ENCODE measurements around the gene PLEKHJ1. TPM values are rescaled to one million over a fixed set of nuclear protein-coding genes. Genes with fewer than 3 reads are reported as not detected.

Gene PLEKHJ1
- total RNA-seq, 3 donors from 2014 or later: 44.6 to 52.8 (median 47.4) TPM

- Histone ChIP-seq H3K36me3 (no peaks in the 10 kb centered on the region), H3K4me3 (peak overlapping the region; percentile 84 to 95 (median 85)), H3K4me1 (peaks cover 6 to 34% of the 10 kb centered on the region in 2 donors), H3K27me3 (no peaks in the 10 kb centered on the region), H3K27ac (peak overlapping the region; percentile 99), H3K9me3 (no peaks in the 10 kb centered on the region)
- intact Hi-C loops (cut with DNase I; ENCODE audit: low total_unique reads): loop anchor here (5.0 kb wide), 1 partner anchor 36 kb away; no protein-coding TSS in a partner anchor
- no peak for DNase-seq (ENCODE audit: low spot score in 2 of 2)
- no peak for TF ChIP-seq CTCF (IDR thresholded peaks at IDR 0.05)
- no peak for TF ChIP-seq POLR2AphosphoS5 (IDR thresholded peaks at IDR 0.05)
- no peak for TF ChIP-seq POLR2A (IDR thresholded peaks at IDR 0.05)
These were observed 140 bp downstream of the PLEKHJ1 start for GRCh38 chr19:2236064-2236313.

- Histone ChIP-seq H3K4me3 (peak overlapping the region; percentile 84 to 95 (median 85)), H3K4me1 (peaks cover 1 to 29% of the 10 kb centered on the region in 2 donors), H3K27ac (peak overlapping the region; percentile 99), H3K9me3 (no peaks in the 10 kb centered on the region), H3K27me3 (no peaks in the 10 kb centered on the region), H3K36me3 (no peaks in the 10 kb centered on the region)
- intact Hi-C loops (cut with DNase I; ENCODE audit: low total_unique reads): loop anchor here (5.0 kb wide), 1 partner anchor 37 kb away; no protein-coding TSS in a partner anchor
- peak in 1 of 2 donors; percentile 32 for DNase-seq (ENCODE audit: low spot score in 2 of 2)
- no peak for TF ChIP-seq CTCF (IDR thresholded peaks at IDR 0.05)
- TF ChIP-seq POLR2A (IDR thresholded peaks at IDR 0.05): no peak
- TF ChIP-seq POLR2AphosphoS5 (IDR thresholded peaks at IDR 0.05): no peak
These were observed 607 bp downstream of the PLEKHJ1 start for GRCh38 chr19:2235381-2236063.

GRCh38 chr19:2234996-2235380 is 1.1 kb downstream of the PLEKHJ1 start:
- H3K27ac ChIP-seq: peak overlapping the region; percentile 99
- intact Hi-C loops (cut with DNase I; ENCODE audit: low total_unique reads): loop anchor here (5.0 kb wide), 1 partner anchor 37 kb away; no protein-coding TSS in a partner anchor

GRCh38 chr19:2233601-2234280 is 2.4 kb downstream of the PLEKHJ1 start:
- no peaks in the 10 kb centered on the region for H3K9me3 ChIP-seq
- no peak for DNase-seq (ENCODE audit: low spot score in 2 of 2)
- H3K27ac ChIP-seq: no peak overlapping the region
- H3K4me3 ChIP-seq: no peak overlapping the region
- peaks cover 0 to 16% of the 10 kb centered on the region in 2 donors for H3K4me1 ChIP-seq
- no peaks in the 10 kb centered on the region for H3K27me3 ChIP-seq
- no peak for TF ChIP-seq POLR2AphosphoS5 (IDR thresholded peaks at IDR 0.05)
- no peak for TF ChIP-seq CTCF (IDR thresholded peaks at IDR 0.05)
- no peak for TF ChIP-seq POLR2A (IDR thresholded peaks at IDR 0.05)
- intact Hi-C loops (cut with DNase I; ENCODE audit: low total_unique reads): no loop called here
- H3K36me3 ChIP-seq: no peaks in the 10 kb centered on the region

More at GRCh38 chr19:2234996-2235380, 1.1 kb downstream of the PLEKHJ1 start:
- H3K36me3 ChIP-seq: no peaks in the 10 kb centered on the region
- no peaks in the 10 kb centered on the region for H3K27me3 ChIP-seq
- TF ChIP-seq POLR2AphosphoS5 (IDR thresholded peaks at IDR 0.05) (no peak), POLR2A (IDR thresholded peaks at IDR 0.05) (no peak), CTCF (IDR thresholded peaks at IDR 0.05) (no peak)
- DNase-seq (ENCODE audit: low spot score in 2 of 2): no peak
- H3K4me1 ChIP-seq: peaks cover 0 to 24% of the 10 kb centered on the region in 2 donors
- peak overlapping the region; percentile 84 to 95 (median 85) for H3K4me3 ChIP-seq
- no peaks in the 10 kb centered on the region for H3K9me3 ChIP-seq
